Activated CD4-positive, alpha-beta memory T cell treated with anti-CD3 and anti-CD28 coated beads for 36 hours (primary cell): ENCODE measurements around the gene DDAH1. TPM values are rescaled to one million over a fixed set of nuclear protein-coding genes. Genes with fewer than 3 reads are reported as not detected.

Source experiments
- CTCF ChIA-PET: fragments of 350-600 bp; sonication (Branson Sonifier 250); formaldehyde crosslinking; loops from one replicate; lab custom pipeline; 2021; ENCODE audit warnings: antibody characterized with exemption, inconsistent platforms; lab: Charles Lee
- POLR2A ChIA-PET: fragments of 350-600 bp; sonication (Branson Sonifier 250); formaldehyde crosslinking; loops from one replicate; lab custom pipeline; 2021; ENCODE audit warnings: antibody characterized with exemption; lab: Charles Lee
- DNase-seq: peaks from one replicate; pipeline ENCODE4 v3.0.0-alpha.2; 2020
- H3K27ac Mint-ChIP-seq: one replicate; pipeline ENCODE4 v1.8.0; 2021; ENCODE audit warnings: mixed read lengths
- H3K27me3 Mint-ChIP-seq: one replicate; pipeline ENCODE4 v1.8.0; 2021; ENCODE audit warnings: mixed read lengths
- H3K36me3 Mint-ChIP-seq: one replicate; pipeline ENCODE4 v1.8.0; 2021; ENCODE audit warnings: mixed read lengths
- H3K4me1 Mint-ChIP-seq: one replicate; pipeline ENCODE4 v1.8.0; 2021; ENCODE audit warnings: low read depth, mixed read lengths
- H3K4me3 Mint-ChIP-seq: one replicate; pipeline ENCODE4 v1.8.0; 2021; ENCODE audit warnings: mild to moderate bottlenecking, mixed read lengths
- H3K9me3 Mint-ChIP-seq: one replicate; pipeline ENCODE4 v1.8.0; 2021; ENCODE audit warnings: mixed read lengths
- intact Hi-C: fragments of 100-400 bp; cut with micrococcal nuclease; formaldehyde crosslinking; loops from one replicate; pipeline ENCODE4 v1.15.1; 2023
- total RNA-seq, 2 experiments: library from RNA; stranded (reverse); gene quantifications; one replicate each; pipeline ENCODE4 v1.2.3, GENCODE V29; 2021

The DDAH1 gene
- total RNA-seq, 2 experiments from 2014 or later = not detected

GRCh38 chr1:85315789-85316188, 149.2 kb downstream of the DDAH1 start:
- H3K9me3 Mint-ChIP-seq = no peaks in the 10 kb centered on the region
- ChIA-PET POLR2A (no interaction called here), CTCF (no interaction called here)
- H3K27me3 Mint-ChIP-seq = peaks cover 45% of the 10 kb centered on the region
- no peak for DNase-seq
- H3K27ac Mint-ChIP-seq = no peak overlapping the region
- peaks cover 5% of the 10 kb centered on the region for H3K4me1 Mint-ChIP-seq
- no peak overlapping the region for H3K4me3 Mint-ChIP-seq
- no peaks in the 10 kb centered on the region for H3K36me3 Mint-ChIP-seq
- intact Hi-C loops = loop anchor here (10.0 kb wide), 1 partner anchor 149 kb away; the partner anchor contains the start of gene DDAH1

- intact Hi-C loops = loop anchor here (10.0 kb wide), 1 partner anchor 150 kb away; the partner anchor contains the start of gene DDAH1
- ChIA-PET CTCF (no interaction called here), POLR2A (no interaction called here)
- H3K4me1 Mint-ChIP-seq = no peaks in the 10 kb centered on the region
- H3K27ac Mint-ChIP-seq = no peak overlapping the region
- peaks cover 50% of the 10 kb centered on the region for H3K27me3 Mint-ChIP-seq
- H3K36me3 Mint-ChIP-seq = no peaks in the 10 kb centered on the region
- no peak overlapping the region for H3K4me3 Mint-ChIP-seq
- DNase-seq = no peak
- H3K9me3 Mint-ChIP-seq = no peaks in the 10 kb centered on the region
Observed at GRCh38 chr1:85314726-85315125, 150.2 kb downstream of the DDAH1 start.

GRCh38 chr1:85313888-85314696, 150.9 kb downstream of the DDAH1 start:
- POLR2A ChIA-PET = no interaction called here
- H3K27ac Mint-ChIP-seq = no peak overlapping the region
- H3K4me1 Mint-ChIP-seq = no peaks in the 10 kb centered on the region
- H3K9me3 Mint-ChIP-seq = no peaks in the 10 kb centered on the region
- no peaks in the 10 kb centered on the region for H3K36me3 Mint-ChIP-seq
- intact Hi-C loops = loop anchor here (10.0 kb wide), 1 partner anchor 151 kb away; the partner anchor contains the start of gene DDAH1
- peaks cover 50% of the 10 kb centered on the region for H3K27me3 Mint-ChIP-seq
- no peak for DNase-seq
- CTCF ChIA-PET = no interaction called here
- no peak overlapping the region for H3K4me3 Mint-ChIP-seq

GRCh38 chr1:85311818-85312217, 153.1 kb downstream of the DDAH1 start:
- intact Hi-C loops = loop anchor here (10.0 kb wide), 1 partner anchor 153 kb away; the partner anchor contains the start of gene DDAH1
- peaks cover 41% of the 10 kb centered on the region for H3K27me3 Mint-ChIP-seq
- CTCF ChIA-PET = no interaction called here
- POLR2A ChIA-PET = no interaction called here
- H3K27ac Mint-ChIP-seq = no peak overlapping the region
- H3K9me3 Mint-ChIP-seq = no peaks in the 10 kb centered on the region
- DNase-seq = no peak
- peaks cover 8% of the 10 kb centered on the region for H3K4me1 Mint-ChIP-seq
- H3K36me3 Mint-ChIP-seq = no peaks in the 10 kb centered on the region
- H3K4me3 Mint-ChIP-seq = no peak overlapping the region

- H3K27me3 Mint-ChIP-seq = peaks cover 44% of the 10 kb centered on the region
- H3K36me3 Mint-ChIP-seq = no peaks in the 10 kb centered on the region
- intact Hi-C loops = loop anchor here (1.0 to 2.0 kb wide), 3 partner anchors 272 to 709 kb away; no protein-coding TSS in a partner anchor
- no peak overlapping the region for H3K4me3 Mint-ChIP-seq
- H3K4me1 Mint-ChIP-seq = peaks cover 8% of the 10 kb centered on the region
- no peak overlapping the region for H3K27ac Mint-ChIP-seq
- POLR2A ChIA-PET = no interaction called here
- DNase-seq = no peak
- H3K9me3 Mint-ChIP-seq = no peaks in the 10 kb centered on the region
- CTCF ChIA-PET = interaction anchor here (0.6 to 2.3 kb wide), 12 partner anchors 11 to 399 kb away, joined by 3 to 11 read pairs (median 4); partner anchors contain the start of genes CCN1 and ZNHIT6
Observed at GRCh38 chr1:85308833-85309350, 156.1 kb downstream of the DDAH1 start.

GRCh38 chr1:85307987-85308832, 156.7 kb downstream of the DDAH1 start:
- Mint-ChIP-seq H3K27me3 (peaks cover 43% of the 10 kb centered on the region), H3K27ac (no peak overlapping the region), H3K4me1 (peaks cover 8% of the 10 kb centered on the region), H3K9me3 (no peaks in the 10 kb centered on the region), H3K36me3 (no peaks in the 10 kb centered on the region), H3K4me3 (no peak overlapping the region)
- DNase-seq = peak; percentile 79
- CTCF ChIA-PET = interaction anchor here (0.6 to 2.3 kb wide), 14 partner anchors 10 to 710 kb away, joined by 3 to 11 read pairs (median 4); partner anchors contain the start of genes C1orf52, CCN1 and ZNHIT6
- intact Hi-C loops = loop anchor here (1.0 to 2.0 kb wide), 3 partner anchors 273 to 710 kb away; no protein-coding TSS in a partner anchor
- POLR2A ChIA-PET = no interaction called here

- Mint-ChIP-seq H3K27me3 (peaks cover 49% of the 10 kb centered on the region), H3K4me3 (no peak overlapping the region), H3K9me3 (no peaks in the 10 kb centered on the region), H3K4me1 (peaks cover 8% of the 10 kb centered on the region), H3K27ac (no peak overlapping the region), H3K36me3 (no peaks in the 10 kb centered on the region)
- ChIA-PET CTCF (no interaction called here), POLR2A (no interaction called here)
- DNase-seq = no peak
- intact Hi-C loops = no loop called here
Observed at GRCh38 chr1:85306236-85306635, 158.7 kb downstream of the DDAH1 start.

- ChIA-PET POLR2A (no interaction called here), CTCF (no interaction called here)
- intact Hi-C loops = no loop called here
- Mint-ChIP-seq H3K4me1 (peaks cover 12% of the 10 kb centered on the region), H3K27me3 (peaks cover 44% of the 10 kb centered on the region), H3K27ac (no peak overlapping the region), H3K9me3 (no peaks in the 10 kb centered on the region), H3K36me3 (no peaks in the 10 kb centered on the region), H3K4me3 (no peak overlapping the region)
- DNase-seq = no peak
Observed at GRCh38 chr1:85303440-85304162, 161.4 kb downstream of the DDAH1 start.

- H3K27ac Mint-ChIP-seq = no peak overlapping the region
- H3K4me3 Mint-ChIP-seq = no peak overlapping the region
- no peaks in the 10 kb centered on the region for H3K36me3 Mint-ChIP-seq
- peaks cover 37% of the 10 kb centered on the region for H3K27me3 Mint-ChIP-seq
- ChIA-PET POLR2A (no interaction called here), CTCF (interaction anchor here (0.6 kb wide), 1 partner anchor 15 kb away, joined by 3 read pairs; no protein-coding TSS in a partner anchor)
- DNase-seq = no peak
- intact Hi-C loops = no loop called here
- H3K4me1 Mint-ChIP-seq = peaks cover 24% of the 10 kb centered on the region
- no peaks in the 10 kb centered on the region for H3K9me3 Mint-ChIP-seq
Observed at GRCh38 chr1:85300140-85300539, 164.8 kb downstream of the DDAH1 start.

GRCh38 chr1:85297855-85298629, 166.9 kb downstream of the DDAH1 start:
- Mint-ChIP-seq H3K9me3 (no peaks in the 10 kb centered on the region), H3K27ac (peak overlapping the region; percentile 71), H3K4me1 (peaks cover 27% of the 10 kb centered on the region), H3K27me3 (peaks cover 38% of the 10 kb centered on the region), H3K4me3 (peak overlapping the region; percentile 42), H3K36me3 (no peaks in the 10 kb centered on the region)
- ChIA-PET CTCF (interaction anchor here (1.0 to 1.6 kb wide), 4 partner anchors 11 to 43 kb away, joined by 4 to 7 read pairs (median 4); no protein-coding TSS in a partner anchor), POLR2A (interaction anchor here (0.6 to 1.7 kb wide), 4 partner anchors 22 to 1791 kb away, joined by 3 to 13 read pairs (median 5); partner anchors contain the start of gene BCL10)
- peak; percentile 91 for DNase-seq
- intact Hi-C loops = loop anchor here (1.0 to 5.0 kb wide), 10 partner anchors 9 to 436 kb away; partner anchors contain the start of genes BCL10, C1orf52, MCOLN2 and ZNHIT6
